Inflammatory macrophage treated with lipopolysaccharide for 4 hours (primary cell): ENCODE measurements around the gene KRT76.

Source experiments
- DNase-seq: peaks from one replicate; pipeline ENCODE4 v3.0.0-alpha.2; 2020

KRT76 gene

GRCh38 chr12:52724384-52724783 is 52.8 kb downstream of the KRT76 start:
- DNase-seq: no peak

DNA sequence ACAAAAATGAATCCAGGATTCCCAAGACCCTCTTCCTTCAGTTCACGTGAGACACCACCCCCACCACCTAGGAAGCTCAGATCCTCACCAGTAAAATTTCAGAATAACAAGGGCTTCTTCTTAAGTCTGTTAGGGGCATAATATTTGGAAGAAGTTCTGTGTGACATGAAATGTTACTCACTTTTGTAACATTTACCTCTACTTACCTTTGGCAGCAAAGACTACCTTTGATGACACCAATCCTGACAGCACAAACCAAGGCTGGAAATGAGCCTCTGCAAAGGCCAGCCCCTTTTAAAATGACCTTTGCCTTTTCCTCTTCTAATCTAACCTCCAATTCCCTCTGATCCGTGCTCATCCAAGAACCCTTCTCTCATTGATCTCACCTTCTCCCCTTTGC is 54.5 kb downstream of the KRT76 start:
- DNase-seq: no peak

- DNase-seq: no peak
Observed at GRCh38 chr12:52721838-52722470, 55.2 kb downstream of the KRT76 start.

GRCh38 chr12:52720365-52720886 is 56.7 kb downstream of the KRT76 start:
- DNase-seq: no peak
